GM12892 (cell line): ENCODE measurements around the gene LRIF1.

ENCODE experiments used
- POLR2A ChIP-seq: IDR thresholded peaks from 2 replicates; pipeline ENCODE4 v1.6.1; 2011; ENCODE audit warnings: low read depth, low read length, control low read depth
- POLR2AphosphoS5 ChIP-seq: IDR thresholded peaks from 2 replicates; pipeline ENCODE4 v1.6.1; 2011; ENCODE audit warnings: low read depth, low read length, control low read depth
- TAF1 ChIP-seq: IDR thresholded peaks from 2 replicates; pipeline ENCODE4 v1.6.1; 2011; ENCODE audit warnings: low read depth, mild to moderate bottlenecking, control low read depth, low read length, borderline replicate concordance

DNA sequence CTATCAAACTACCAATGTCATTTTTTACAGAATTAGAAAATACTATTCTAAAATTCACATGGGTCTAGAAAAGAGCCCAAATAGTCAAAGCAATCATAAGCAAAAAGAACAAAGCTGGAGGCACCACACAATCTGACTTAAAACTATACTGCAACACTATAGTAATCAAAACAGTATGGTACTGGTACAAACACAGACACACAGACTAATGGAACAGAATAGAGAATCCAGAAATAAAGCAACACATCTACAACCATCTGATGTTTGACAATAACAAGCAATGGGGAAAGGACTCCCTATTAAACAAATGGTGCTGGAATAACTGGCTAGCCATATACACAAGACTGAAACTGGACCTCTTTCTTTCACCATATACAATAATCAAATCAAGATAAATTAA, 50.9 kb downstream of the LRIF1 start:
- no peak for TF ChIP-seq POLR2AphosphoS5
- TF ChIP-seq POLR2A, result no peak
- TF ChIP-seq TAF1, result no peak
